Stimulated activated CD4-positive, alpha-beta T cell treated with anti-CD3 and anti-CD28 coated beads, Interleukin-15, amount 100 ng/mL, for 48 hours (primary cell): Measurements from ENCODE around the gene ETV3L.
A peak's percentile ranks its signal among the peaks of the same experiment; 100 is the strongest.
"Not testable (repeated sequence)": the region's sequence is repeated elsewhere in the genome, so short reads cannot be mapped to it uniquely, and the experiment has no call there.

ENCODE experiments used
- DNase-seq, 2 donors: peaks; one replicate each; pipeline ENCODE4 v3.0.0-alpha.2; 2020; ENCODE audit warnings: low read depth in 2 of 2

Gene ETV3L

DNA sequence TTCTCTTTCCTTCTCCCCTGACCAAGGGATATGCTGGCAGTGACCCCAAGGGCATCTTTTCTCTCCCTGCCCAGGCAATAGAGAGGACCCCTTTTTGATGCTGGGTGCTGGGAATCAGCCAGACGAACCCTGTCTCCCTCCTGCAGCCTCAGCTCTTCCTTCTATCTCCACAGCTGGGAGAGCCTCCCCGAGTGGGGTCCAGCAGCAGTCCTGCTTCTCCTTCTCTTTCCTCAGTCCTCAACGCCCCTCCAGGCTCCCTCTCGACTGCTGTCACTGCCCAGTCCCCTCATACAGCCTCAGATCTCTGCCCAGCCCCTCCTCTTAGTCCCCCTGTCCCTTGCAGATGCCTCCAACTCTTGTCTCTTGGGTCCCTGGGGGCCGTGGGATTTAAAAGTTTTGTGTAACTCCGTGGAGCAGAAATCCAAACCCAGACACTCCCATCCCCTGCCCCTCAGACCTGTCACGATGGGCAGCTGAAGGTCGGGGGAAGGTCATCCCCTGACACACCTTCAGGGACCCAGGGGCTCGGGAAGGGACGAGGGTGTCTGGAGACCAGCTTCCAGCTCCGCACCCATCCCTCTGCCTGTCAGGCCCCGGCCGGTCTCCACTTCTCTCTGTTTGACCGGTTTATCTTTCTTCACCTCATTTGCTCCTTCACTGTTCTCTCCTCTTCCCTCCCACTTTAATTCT lies 5.8 kb upstream of the ETV3L start:
- DNase-seq, result no peak

DNA sequence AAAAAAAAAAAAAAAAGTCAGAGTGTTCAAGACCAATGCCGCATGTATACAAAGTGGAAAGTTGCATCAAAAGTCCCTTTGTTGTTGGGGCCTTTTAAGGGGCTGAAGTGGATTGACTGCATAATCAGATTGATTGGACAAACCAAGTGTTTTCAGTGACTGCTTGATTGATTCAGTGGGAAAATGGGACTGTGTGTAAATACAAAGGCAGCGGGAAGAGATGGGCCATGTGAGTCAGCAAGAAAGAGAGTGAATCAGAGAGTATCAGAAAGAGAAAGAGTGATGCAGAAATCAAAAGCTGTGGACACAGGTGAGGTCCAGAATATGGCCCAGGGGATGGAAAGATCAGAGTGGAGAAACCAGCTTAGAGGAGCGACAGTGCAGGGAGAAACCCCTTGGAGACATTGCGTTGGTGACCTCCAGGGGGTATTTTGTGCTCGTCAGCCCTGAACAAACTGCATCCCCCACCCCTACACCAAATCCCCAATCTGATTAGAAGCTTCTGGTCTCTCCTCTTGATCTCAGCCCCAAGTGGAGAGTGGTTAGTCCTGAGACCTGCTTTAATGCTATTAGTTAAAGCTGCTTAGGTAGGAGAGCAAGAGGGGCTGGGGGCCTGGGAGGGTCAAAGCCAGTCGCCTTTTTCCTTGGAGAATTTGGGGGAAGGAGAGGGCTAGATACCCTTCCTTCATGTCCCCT lies 5.1 kb upstream of the ETV3L start:
- DNase-seq, result no peak

DNA sequence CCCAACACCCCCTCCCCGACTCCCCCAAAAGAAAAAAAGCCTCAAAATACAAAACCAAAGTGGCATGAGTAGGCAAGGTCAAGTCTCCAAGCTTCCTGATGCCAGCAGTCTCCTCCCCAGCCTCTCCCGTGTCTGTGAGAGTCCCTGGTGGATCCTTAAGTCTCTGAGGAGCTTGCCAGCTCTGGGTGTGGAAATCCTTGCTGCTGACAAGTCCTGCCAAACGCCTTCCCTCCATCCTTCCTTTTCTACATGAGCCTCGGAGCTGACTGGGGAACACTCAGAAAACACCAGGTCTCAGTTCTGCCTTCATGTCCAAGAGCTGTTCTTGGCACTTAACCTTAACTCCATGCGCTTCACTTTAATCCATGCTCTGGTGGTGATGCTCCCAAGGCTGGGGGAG lies 3.7 kb upstream of the ETV3L start:
- no peak for DNase-seq

DNA sequence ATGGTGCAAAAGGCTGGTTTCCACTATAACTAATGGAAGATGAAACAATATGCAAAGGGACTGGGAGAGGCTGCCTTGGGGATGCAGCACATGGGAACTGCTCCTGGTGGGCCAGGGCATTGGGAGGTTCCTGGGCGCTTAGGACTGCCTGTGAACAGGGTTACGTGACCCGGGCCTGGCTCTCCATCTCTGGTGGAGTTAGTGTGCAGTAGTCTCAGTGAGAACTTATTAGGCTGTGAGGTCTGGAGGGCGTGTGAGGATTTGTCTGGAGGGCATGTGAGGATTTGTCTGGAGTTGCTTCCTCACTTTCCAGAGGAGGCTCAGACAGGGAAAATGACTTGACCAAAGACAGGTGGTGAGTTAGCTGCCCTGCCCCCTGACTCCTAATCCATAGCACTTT lies 1.5 kb upstream of the ETV3L start:
- no peak for DNase-seq

DNA sequence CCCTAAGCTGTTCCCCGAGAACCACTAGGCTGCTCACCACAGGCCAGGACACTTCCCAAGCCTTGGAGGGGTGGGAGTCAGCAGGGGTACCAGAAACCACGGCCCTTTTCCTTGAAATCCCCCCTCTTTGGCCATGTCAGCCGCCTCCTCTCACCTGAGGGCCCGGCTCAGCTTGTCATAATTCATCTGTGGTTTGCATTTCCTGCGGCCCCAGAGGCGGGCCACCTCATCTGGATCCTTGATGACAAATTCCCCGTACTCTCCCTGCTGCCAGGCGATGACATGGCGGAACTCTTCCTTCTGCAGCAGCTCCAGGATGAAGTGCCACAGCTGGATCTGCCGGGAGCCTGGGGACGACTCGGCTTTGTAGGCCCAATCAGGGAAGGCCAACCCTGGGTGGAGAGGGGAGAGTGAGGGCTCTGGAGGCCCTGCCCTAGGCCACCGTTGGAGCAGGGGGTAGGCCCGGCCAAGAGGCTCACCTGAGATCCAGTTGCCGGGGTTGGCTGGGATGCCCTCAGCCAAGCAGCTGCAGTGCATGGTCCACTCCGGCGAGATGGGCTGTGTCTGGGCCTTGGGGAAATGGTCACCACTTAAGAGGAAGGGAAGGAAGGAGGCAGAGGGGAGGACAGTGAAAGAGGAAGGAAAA lies 498 bp downstream of the ETV3L start:
- not testable (repeated sequence) for DNase-seq

DNA sequence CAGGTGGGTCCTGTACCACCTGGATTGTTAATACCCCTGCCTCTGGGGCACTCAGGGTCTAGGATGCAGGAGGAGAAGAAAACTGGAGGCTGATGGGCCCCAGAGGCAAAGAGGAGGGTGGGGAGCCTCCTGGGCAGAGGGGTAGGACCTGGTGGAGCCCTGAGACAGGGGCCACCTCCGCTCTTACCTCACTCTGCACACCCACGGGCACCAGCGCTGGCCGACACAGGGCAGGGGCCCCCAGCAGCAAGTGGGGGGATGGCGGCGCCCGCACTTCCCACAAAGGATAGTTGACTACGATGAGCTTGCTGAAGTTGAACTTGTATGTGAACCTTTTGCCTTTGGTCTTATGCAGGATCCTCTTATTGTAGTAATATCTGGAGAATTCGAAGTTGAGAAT lies 1.1 kb downstream of the ETV3L start:
- DNase-seq, result no peak

DNA sequence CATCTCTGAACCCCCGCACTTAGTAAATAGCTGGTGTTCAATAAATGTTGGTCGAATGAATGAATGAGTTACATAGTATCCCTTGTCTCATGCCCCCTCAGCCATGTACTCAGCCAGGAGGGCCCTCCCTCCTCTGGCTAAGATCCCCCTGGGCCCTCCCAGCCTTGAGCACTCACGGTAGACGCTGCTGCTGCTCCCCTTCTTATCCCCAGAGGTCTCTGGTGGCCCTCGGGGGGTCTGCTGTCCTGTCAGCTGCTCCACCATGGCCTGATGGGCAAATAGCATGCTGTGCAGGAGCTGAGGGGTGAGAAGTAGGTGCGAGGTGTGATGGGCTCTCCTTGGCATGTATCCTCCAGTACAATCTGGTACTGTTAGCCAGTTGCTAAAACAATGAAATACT lies 1.9 kb downstream of the ETV3L start:
- no peak for DNase-seq

DNA sequence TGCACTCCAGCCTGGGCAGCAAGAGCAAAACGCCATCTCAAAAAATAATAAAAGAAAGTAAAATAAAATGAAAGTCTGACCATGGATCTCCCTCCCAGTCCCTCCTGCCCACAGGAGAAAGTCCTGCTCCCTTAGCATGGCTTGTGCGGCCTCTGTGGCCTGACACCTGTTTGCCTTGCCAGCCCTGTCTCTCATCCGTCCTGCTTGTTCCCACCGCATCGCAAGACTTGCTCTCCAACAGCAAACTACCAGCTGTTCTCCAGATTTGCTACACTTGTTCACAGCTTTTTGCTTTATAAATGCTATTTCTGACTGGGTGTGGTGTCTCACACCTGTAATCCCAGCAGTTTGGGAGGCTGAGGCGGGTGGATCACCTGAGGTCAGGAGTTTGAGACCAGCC lies 2.7 kb downstream of the ETV3L start:
- DNase-seq, result no peak

DNA sequence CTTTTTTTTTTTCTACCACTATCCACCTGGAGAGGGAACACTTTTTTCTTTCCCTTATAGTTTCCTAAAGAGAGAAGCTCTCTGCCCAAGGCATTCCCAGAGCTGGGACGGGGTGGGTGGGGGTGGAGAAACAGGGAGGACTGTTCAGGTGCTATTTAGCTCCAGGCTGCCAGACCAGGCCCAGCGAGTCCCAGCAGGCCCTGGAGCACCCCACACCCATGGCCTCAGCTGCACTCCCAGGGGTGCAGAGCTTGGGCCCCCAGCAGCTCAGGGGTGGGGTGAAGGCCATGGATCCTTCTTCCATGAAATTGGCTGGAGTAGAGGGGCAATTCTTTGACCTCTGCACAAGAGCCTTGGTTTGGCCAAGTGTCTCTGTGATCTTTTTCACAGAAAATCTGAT lies 4.1 kb downstream of the ETV3L start:
- no peak for DNase-seq

DNA sequence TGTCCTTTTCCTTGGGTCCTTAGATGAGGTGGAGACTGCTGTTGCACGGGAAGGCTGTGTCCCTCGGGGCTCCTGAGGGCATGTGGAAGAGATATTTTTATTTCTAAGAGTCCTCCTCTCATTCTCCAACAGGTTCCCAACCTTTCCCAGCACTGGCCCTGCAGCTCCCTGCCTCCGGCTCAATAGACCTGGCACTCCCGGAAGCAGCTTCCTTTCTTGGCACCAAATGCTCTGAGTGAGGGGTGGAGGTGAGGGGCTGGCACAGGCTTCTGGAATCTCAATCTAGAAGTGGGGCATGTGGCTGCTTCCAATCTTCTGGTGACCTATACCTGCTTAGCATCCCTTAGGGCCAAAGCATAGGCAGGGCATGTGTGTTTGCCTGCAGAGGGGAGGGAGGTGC lies 4.5 kb downstream of the ETV3L start:
- DNase-seq, result no peak

DNA sequence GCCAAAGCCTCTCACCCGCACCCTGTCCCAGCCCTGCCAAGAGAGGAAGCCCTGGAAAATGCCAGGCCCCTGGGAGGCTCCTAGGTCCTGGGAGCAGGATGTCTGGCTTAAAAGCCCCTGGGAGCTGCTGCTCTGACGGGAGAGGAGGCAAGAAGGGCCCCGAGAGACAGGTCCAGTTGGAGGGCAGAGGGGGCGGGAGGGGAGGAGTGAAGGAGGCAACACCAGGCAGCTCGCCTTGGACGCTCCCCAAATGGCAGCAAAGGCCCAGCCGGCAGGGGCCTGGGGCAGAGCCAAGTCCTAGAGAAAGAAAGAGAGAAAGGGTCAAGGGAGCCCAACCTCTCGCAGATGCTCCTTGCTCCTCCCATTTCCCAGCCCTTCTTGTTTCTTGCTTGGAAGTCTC lies 6.8 kb downstream of the ETV3L start:
- DNase-seq, result no peak

DNA sequence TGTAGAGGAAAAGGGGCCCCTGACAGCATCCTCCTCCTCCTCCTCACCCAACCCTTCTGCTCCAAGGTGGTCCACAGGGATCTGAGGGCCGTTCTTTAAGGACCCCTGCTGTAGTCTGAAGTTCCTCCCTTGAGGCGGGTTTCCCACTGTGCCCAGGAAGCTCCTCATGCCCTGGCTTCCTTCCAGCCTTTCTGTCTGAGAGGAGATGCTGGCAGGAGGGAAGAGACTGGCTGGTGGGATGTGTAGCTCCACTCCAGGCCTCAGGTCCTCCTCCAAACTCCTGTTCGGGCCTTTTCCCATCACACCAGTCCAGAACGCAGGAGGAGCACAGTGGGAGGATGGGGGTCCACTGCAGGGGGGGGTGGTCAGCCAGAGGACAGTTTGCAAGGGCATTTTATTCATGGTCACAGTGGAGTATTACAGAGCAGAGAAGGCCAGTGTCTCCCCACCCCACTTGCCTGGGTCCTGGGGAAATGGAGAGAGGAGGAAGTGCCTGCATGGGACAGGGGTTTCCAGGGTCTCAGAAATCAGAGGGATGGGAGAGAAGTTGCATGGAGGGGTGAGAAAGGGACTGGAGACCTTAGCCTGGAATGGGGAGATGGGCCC lies 7.8 kb downstream of the ETV3L start:
- DNase-seq, result no peak

DNA sequence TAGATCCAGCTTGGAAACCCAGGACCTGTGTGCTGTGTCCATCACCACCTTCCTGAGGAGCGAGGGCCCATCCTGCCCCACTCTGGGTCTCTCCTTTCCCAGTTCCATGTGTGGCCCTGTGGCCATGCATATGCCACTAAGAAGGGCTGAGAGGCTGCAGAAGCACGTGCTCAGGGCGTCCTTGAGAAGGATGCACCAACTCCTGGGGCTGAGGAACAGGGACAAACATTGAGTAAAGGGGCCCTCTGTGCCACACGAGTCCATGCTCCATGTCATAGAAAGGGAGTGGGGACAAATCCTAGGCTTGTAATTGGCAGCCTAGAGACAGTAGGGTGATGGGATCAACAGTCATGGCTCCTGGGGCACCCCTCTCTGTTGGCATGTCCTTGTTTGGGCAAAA lies 8.4 kb downstream of the ETV3L start:
- DNase-seq, result no peak

DNA sequence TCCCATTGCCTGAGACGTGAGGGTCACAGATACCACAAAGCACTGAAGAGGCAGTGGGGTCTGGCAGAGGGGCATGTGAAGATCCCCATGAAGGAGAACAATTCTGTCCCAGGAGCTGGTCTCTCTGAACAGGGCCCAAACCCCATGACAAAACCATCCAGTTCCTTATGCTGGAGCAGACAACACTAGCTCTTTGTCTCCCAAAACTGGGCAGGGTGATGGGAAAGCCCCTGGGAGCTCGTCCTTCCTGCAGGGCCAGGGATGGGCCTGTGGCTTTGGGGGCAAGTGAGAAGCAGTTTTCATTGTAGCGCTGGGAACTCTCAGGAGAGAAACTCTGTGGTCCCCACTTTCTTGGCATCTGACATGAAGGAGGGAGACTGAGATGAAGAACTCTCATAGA lies 8.8 kb downstream of the ETV3L start:
- no peak for DNase-seq

DNA sequence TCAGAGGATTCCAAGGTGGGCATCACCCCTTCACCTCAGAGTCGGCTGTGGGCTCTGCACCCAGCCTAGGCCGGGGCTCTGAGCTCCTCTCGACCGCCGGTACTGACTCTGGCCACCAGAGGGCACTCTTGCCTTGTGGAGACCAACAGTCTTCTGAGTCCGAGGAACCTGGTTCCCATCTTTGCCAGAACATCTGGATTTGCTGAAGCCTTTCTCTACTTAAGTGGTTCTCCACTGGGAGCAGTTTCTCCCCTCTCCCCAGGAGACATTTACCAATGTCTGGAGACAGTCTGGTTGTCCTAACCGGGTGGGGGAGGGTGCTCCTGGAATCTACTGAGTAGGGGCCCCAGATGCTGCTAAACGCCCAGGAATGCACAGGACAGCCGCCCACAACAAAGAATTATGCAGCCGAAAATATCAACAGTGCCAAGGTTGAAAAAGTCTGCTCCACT lies 9.4 kb downstream of the ETV3L start:
- DNase-seq, result peak; percentile 77 to 86

DNA sequence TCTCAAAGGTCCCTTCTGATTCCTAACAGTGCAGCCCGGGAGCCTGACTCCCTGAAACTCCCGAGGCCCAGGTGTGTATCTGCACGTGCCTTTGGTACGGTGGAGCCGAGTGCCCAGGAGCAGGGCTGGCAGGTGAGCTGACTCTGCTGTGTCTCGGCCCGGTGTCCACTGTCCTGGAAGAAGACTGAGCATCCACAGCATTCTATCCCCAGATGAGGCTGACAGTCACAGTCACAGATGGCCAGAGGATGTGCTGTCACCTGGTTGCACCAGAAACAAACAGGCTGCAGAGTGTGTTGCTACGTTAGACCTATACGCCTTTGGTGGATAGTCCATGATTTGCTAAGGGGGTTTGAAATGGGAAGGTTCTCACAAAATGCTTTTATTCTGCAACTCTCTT lies 9.8 kb downstream of the ETV3L start:
- no peak for DNase-seq

DNA sequence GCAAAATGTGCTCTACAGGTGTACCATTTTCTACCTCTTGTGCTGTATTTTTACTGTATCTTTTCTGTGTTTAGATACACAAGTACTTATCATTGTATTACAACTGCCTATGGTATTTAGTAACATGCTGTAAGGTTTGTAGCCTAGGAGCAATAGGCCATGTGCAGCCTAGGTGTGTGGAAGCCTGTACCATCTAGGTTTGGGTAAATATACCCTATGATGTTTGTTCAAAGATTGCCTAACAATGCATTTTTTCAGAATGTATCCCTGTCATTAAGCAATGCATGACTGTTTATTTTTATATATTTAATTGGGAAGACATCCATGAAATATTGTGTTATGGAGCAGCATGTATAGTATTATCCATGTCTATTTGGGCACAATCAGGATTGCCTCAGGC lies 11.0 kb downstream of the ETV3L start:
- DNase-seq, result no peak

DNA sequence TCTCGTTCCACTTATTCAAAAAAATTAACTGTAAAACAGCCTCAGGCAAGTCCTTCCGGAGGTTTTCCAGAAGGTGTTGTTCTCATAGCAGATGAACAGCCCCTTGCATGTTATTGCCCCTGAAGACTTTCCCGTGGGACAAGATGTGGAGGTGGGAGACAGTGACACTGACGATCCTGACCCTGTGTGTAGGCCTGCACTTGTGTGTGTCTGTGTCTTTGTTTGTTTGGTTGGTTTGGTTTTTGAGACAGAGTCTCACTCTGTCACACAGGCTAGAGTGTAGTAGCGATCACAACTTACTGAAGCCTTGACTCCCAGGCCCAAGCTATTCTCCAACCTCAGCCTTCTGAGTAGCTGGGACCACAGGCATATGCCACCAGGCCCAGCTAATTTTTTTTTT lies 12.6 kb downstream of the ETV3L start:
- DNase-seq, result no peak

DNA sequence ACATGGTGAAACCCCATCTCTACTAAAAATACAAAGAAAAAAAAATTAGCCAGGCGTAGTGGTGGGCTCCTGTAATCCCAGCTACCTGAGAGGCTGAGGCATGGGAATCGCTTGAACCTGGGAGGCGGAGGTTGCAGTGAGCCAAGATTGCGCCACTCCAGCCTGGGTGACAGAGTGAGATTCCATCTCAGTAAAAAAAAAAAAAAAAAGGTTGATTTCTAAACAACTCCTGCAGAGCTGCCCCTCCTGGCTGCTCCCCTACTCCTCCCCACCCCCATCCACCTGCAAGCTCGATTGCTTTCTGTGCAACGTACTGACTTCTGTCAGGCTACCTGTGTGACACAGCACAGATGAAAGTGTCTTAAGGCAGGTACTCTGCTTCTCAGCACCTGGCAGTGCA lies 13.3 kb downstream of the ETV3L start:
- DNase-seq, result no peak

DNA sequence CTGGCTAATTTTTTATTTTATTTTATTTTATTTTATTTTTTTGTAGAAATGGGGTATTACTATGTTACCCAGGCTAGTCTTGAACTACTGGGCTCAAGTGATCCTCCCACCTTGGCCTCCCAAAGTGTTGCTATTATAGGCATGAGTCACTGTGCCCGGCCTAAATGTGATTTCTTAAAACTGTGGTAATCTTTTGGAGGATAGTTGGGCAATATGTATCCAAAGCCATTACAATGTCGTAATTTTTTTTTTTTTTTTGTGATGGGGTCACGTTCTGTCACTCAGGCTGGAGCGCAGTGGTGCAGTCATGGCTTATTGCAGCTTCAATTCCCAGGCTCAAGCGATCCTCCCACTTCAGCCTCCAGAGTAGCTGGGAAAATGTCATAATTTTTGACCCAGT lies 14.2 kb downstream of the ETV3L start:
- DNase-seq, result no peak

DNA sequence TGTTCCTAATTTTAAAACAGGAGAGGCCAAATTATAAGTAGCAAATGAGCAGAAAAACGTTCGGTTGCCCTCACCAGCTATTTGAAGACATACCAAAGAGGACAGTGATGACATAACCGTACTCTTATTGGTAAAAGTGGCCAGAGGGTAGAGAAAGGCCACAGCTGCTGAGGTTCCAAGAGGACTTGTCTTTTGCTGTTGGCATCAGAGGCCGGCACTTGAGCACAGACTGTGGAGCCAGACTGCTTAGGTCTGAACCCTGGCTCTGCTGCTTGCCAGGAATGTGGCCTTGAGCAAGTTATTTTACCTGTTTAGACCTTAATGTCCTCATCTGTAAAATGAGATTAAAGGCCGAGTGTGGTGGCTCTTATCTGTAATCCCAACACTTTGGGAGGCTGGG lies 14.9 kb downstream of the ETV3L start:
- no peak for DNase-seq

DNA sequence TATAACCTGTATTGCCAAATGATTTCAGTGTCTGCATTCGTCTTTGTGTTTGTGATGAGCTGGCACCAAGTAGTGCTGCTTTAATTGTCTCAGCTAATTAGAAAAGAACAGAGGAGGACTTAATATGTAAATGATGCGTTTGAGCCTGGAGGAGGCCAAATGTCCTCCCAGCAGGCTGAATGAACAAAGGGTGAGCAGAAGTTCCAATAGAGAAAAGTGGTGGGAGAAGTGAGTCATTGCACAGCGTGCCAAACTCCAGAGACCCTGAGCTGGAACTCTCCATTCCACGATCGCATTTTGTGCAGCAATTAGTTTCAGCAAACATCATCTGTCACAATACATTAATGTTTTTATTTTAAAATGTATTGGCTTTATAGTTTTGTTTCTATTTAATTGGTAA lies 17.9 kb downstream of the ETV3L start:
- no peak for DNase-seq

DNA sequence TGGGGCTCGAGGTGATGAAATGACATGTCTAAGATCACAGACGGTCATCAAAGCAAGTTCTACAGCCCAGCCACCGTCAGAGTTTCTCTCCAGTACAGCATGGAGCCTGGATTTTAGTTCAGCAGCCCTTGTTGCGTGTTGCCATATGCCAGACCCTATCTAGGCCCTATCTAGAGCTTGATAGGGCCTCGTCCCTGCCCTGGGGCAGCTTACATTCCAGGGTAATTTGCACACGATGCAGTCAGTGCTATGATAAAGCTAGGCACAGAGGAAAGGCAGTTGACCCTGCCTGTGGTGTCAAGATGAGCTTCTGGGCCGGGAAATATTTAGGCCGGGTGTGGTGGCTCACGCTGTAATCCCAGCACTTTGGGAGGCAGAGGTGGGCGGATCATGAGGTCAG lies 18.9 kb downstream of the ETV3L start:
- no peak for DNase-seq
